PC-3 (cell line): ENCODE measurements around the gene METTL16. TPM values are rescaled to one million over a fixed set of nuclear protein-coding genes. Genes with fewer than 3 reads are reported as not detected.
A peak's percentile ranks its signal among the peaks of the same experiment; 100 is the strongest.

Experiments
- ATAC-seq: fragments of 200-7000 bp; cut with Tn5 transposase; 2 replicates; pipeline ENCODE4 v1.9.1; 2020; ENCODE audit warnings: mild to moderate bottlenecking, moderate library complexity
- BruUV-seq: library from RNA; stranded (reverse); fragments of 400-500 nt; replicated peaks from 2 replicates; lab custom pipeline; 2021; lab: Mats Ljungman, UMichigan
- CTCF ChIA-PET: fragments of 300-600 bp; sonication (Branson Sonifier 250); formaldehyde crosslinking; loops from one replicate; lab custom pipeline; 2022; ENCODE audit warnings: antibody characterized with exemption; lab: Charles Lee
- POLR2A ChIA-PET: fragments of 300-600 bp; sonication (Branson Sonifier 250); formaldehyde crosslinking; loops from one replicate; lab custom pipeline; 2022; ENCODE audit warnings: antibody characterized with exemption; ENCODE audit not compliant: unreplicated experiment; lab: Charles Lee
- DNase-seq: peaks from one replicate; pipeline ENCODE4 v3.0.0-alpha.2; 2015
- H2AFZ ChIP-seq: fragments of 300-600 bp; sonication (generic); 2 replicates; pipeline ENCODE4 v1.6.0; 2016; ENCODE audit warnings: antibody characterized with exemption, low read length
- H3F3A ChIP-seq: fragments of 300-600 bp; sonication (generic); one replicate; pipeline ENCODE4 v1.6.0; 2017; ENCODE audit warnings: antibody characterized with exemption, low read length, control low read depth, mild to moderate bottlenecking; ENCODE audit not compliant: unreplicated experiment
- H3K27ac ChIP-seq: fragments of 300-600 bp; sonication (generic); 2 replicates; pipeline ENCODE4 v1.5.1; 2016; ENCODE audit warnings: mild to moderate bottlenecking, low read length
- H3K27me3 ChIP-seq: fragments of 300-600 bp; sonication (generic); 2 replicates; pipeline ENCODE4 v1.6.1; 2016; ENCODE audit warnings: low read length, mixed read lengths
- H3K36me3 ChIP-seq: fragments of 300-600 bp; sonication (generic); 2 replicates; pipeline ENCODE4 v1.6.1; 2016; ENCODE audit warnings: low read depth, mixed run types, low read length, mixed read lengths
- H3K4me1 ChIP-seq: fragments of 300-600 bp; sonication (generic); 2 replicates; pipeline ENCODE4 v1.5.1; 2016; ENCODE audit warnings: low read length; ENCODE audit not compliant: insufficient read depth
- H3K4me2 ChIP-seq: fragments of 300-600 bp; sonication (generic); 2 replicates; pipeline ENCODE4 v1.6.0; 2016; ENCODE audit warnings: low read length
- H3K4me3 ChIP-seq: fragments of 300-600 bp; sonication (generic); 2 replicates; pipeline ENCODE4 v1.5.1; 2016; ENCODE audit warnings: mild to moderate bottlenecking, low read length, mixed read lengths
- H3K79me2 ChIP-seq: fragments of 300-600 bp; sonication (generic); 2 replicates; pipeline ENCODE4 v1.6.1; 2017; ENCODE audit warnings: low read length, mixed read lengths
- H3K9ac ChIP-seq: fragments of 300-600 bp; sonication (generic); 2 replicates; pipeline ENCODE4 v1.6.0; 2016; ENCODE audit warnings: mild to moderate bottlenecking, low read length
- H3K9me2 ChIP-seq: fragments of 300-600 bp; sonication (generic); replicated peaks from 2 replicates; pipeline ENCODE4 v1.6.1; 2016; ENCODE audit warnings: mixed run types, low read length, mixed read lengths
- H3K9me3 ChIP-seq: fragments of 300-600 bp; sonication (generic); 2 replicates; pipeline ENCODE4 v1.6.1; 2016; ENCODE audit warnings: low read length, mixed read lengths
- H4K20me1 ChIP-seq: fragments of 300-600 bp; sonication (generic); 2 replicates; pipeline ENCODE4 v1.6.1; 2016; ENCODE audit warnings: low read length, mixed read lengths
- CTCF ChIP-seq: fragments of 300-600 bp; sonication (generic); conservative IDR thresholded peaks from 2 replicates; pipeline ENCODE4 v1.5.1; 2017; ENCODE audit warnings: antibody characterized with exemption, low read depth, mild to moderate bottlenecking, low read length
- EZH2 ChIP-seq: fragments of 300-600 bp; sonication (generic); IDR thresholded peaks from one replicate; pipeline ENCODE4 v1.6.1; 2017; ENCODE audit warnings: antibody characterized with exemption, mild to moderate bottlenecking, low read length; ENCODE audit not compliant: unreplicated experiment
- EZH2phosphoT487 ChIP-seq: fragments of 300-600 bp; sonication (generic); IDR thresholded peaks from 2 replicates; pipeline ENCODE4 v1.6.1; 2018; ENCODE audit warnings: mild to moderate bottlenecking, antibody characterized with exemption, low read length, borderline replicate concordance
- intact Hi-C: fragments of 100-400 bp; cut with micrococcal nuclease; formaldehyde crosslinking; loops from 2 replicates; pipeline ENCODE4 v1.9.0; 2023
- total RNA-seq: library from RNA; depleted of rRNA; stranded (reverse); fragments of >200 nt; gene quantifications from 2 replicates; pipeline ENCODE4 v1.2.3, GENCODE V29; 2014

METTL16 gene
- total RNA-seq, 1 experiment from 2014 or later: 20.8 TPM

- Histone ChIP-seq H3K4me2 (peak overlapping the region; percentile 100), H3K9ac (peak overlapping the region; percentile 100), H3K27ac (peak overlapping the region; percentile 95), H3K4me1 (peaks cover 56% of the 10 kb centered on the region), H3K4me3 (peak overlapping the region; percentile 98), H3K79me2 (peaks cover 33% of the 10 kb centered on the region), H3K36me3 (no peaks in the 10 kb centered on the region), H4K20me1 (peaks cover 10% of the 10 kb centered on the region; the same call in 1 of the 2 replicates), H3K27me3 (no peaks in the 10 kb centered on the region), H3F3A (peaks cover 10% of the 10 kb centered on the region), H3K9me3 (no peaks in the 10 kb centered on the region), H3K9me2 (no peaks in the 10 kb centered on the region), H2AFZ (peak overlapping the region; percentile 75)
- TF ChIP-seq CTCF (no peak), EZH2 (no peak), EZH2phosphoT487 (no peak)
- DNase-seq: peak; percentile 97
- ChIA-PET CTCF (interaction anchor here (0.5 to 0.6 kb wide), 2 partner anchors 1279 to 1353 kb away, joined by 3 read pairs; no protein-coding TSS in a partner anchor), POLR2A (interaction anchor here (0.7 kb wide), 2 partner anchors 109 to 753 kb away, joined by 3 to 10 read pairs; no protein-coding TSS in a partner anchor)
- intact Hi-C loops: loop anchor here (2.0 kb wide), 1 partner anchor 43 kb away; no protein-coding TSS in a partner anchor
- no TSS peak for BruUV-seq
- ATAC-seq: peak; percentile 38
Observed at GRCh38 chr17:2401426-2402221, 110.1 kb downstream of the METTL16 start.

- Histone ChIP-seq H2AFZ (peak within 1 kb of the TSS; percentile 75), H3K9me2 (no peaks in the 10 kb centered on the region), H3K27me3 (no peaks in the 10 kb centered on the region), H4K20me1 (peaks cover 16% of the 10 kb centered on the region; the same call in 1 of the 2 replicates), H3K9me3 (no peaks in the 10 kb centered on the region), H3K36me3 (no peaks in the 10 kb centered on the region), H3K4me1 (peaks cover 56% of the 10 kb centered on the region), H3K9ac (peak within 1 kb of the TSS; percentile 100), H3K4me3 (peak within 1 kb of the TSS; percentile 98), H3K27ac (peak within 1 kb of the TSS; percentile 95), H3F3A (peaks cover 10% of the 10 kb centered on the region), H3K4me2 (peak within 1 kb of the TSS; percentile 100), H3K79me2 (peaks cover 40% of the 10 kb centered on the region)
- intact Hi-C loops: loop anchor here (2.0 kb wide), 1 partner anchor 42 kb away; no protein-coding TSS in a partner anchor
- CTCF ChIA-PET: no interaction called here
- POLR2A ChIA-PET: no interaction called here
- DNase-seq (peak; percentile 92), ATAC-seq (peak; percentile 7)
- no TSS peak for BruUV-seq
- no peak for TF ChIP-seq CTCF
Observed at GRCh38 chr17:2400877-2401425, 110.7 kb downstream of the METTL16 start, which contains the start of gene MNT. MNT (minus strand) TSS chr17:2401060; CDS start chr17:2400712, 348 bp downstream.
